ENCODE data around the gene BTNL9.

DNA sequence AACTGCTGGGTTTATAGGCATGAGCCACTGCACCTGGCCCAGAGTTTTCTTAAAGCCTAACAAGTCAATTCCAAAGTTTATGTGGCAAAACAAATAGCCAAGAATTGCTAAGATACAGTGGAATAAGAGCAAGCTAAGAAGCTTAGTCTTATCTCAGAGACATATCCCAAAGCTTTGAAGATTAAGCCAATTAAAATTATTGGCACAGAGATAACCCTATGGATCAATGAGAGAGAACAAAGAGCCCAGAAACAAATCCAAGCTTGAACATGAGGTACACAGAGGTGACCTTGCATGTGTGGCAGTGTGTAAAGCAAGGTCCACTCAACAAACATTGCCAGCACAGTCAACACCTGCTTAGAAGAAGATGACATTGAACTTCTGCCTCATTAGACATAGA, 38.1 kb upstream of the BTNL9 start:
- TF ChIP-seq, protein P1, sequence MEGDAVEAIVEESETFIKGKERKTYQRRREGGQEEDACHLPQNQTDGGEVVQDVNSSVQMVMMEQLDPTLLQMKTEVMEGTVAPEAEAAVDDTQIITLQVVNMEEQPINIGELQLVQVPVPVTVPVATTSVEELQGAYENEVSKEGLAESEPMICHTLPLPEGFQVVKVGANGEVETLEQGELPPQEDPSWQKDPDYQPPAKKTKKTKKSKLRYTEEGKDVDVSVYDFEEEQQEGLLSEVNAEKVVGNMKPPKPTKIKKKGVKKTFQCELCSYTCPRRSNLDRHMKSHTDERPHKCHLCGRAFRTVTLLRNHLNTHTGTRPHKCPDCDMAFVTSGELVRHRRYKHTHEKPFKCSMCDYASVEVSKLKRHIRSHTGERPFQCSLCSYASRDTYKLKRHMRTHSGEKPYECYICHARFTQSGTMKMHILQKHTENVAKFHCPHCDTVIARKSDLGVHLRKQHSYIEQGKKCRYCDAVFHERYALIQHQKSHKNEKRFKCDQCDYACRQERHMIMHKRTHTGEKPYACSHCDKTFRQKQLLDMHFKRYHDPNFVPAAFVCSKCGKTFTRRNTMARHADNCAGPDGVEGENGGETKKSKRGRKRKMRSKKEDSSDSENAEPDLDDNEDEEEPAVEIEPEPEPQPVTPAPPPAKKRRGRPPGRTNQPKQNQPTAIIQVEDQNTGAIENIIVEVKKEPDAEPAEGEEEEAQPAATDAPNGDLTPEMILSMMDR (IDR thresholded peaks at IDR 0.05): no peak
- no peak for TF ChIP-seq POLR2A (IDR thresholded peaks at IDR 0.05)
